Lower leg skin (tissue), 4 donors: ENCODE results near the gene EPB41. TPM values are rescaled to one million over a fixed set of nuclear protein-coding genes. Genes with fewer than 3 reads are reported as not detected.

ENCODE experiments used
- DNase-seq, 2 donors: peaks; one replicate each; pipeline ENCODE4 v3.0.0-alpha.2; 2019; ENCODE audit warnings: low spot score in 2 of 2
- H3K4me3 ChIP-seq: fragments of 200-600 bp; sonication (generic); 2 replicates; pipeline ENCODE4 v1.5.1; 2017; ENCODE audit warnings: mild to moderate bottlenecking, low read depth; ENCODE audit not compliant: poor library complexity, severe bottlenecking
- CTCF ChIP-seq, 3 donors: fragments of 450-650 bp; IDR thresholded peaks; one replicate each; pipeline ENCODE4 v1.5.1; 2016; ENCODE audit warnings: antibody characterized with exemption in 3 of 3, mild to moderate bottlenecking in 3 of 3, moderate library complexity in 2 of 3
- POLR2A ChIP-seq, 2 donors: fragments of 450-650 bp; IDR thresholded peaks; one replicate each; pipeline ENCODE4 v1.6.1; 2016 to 2017; ENCODE audit warnings: antibody characterized with exemption in 2 of 2, mild to moderate bottlenecking in 1 of 2, moderate library complexity in 1 of 2
- WGBS, 2 donors: methylation state at CpG; one replicate each; pipeline ENCODE4 v1.1.5; 2018; 5-methylcytosine and 5-hydroxymethylcytosine counted together
- intact Hi-C: fragments of 100-400 bp; cut with DNase I; formaldehyde crosslinking; loops from one replicate; pipeline ENCODE4 v1.15.0; 2023; ENCODE audit warnings: low total_unique reads
- total RNA-seq, 4 donors: library from RNA; depleted of rRNA; stranded (reverse); fragments of >200 nt; gene quantifications; one replicate each; pipeline ENCODE4 v1.1.0, GENCODE V29; 2016

The EPB41 gene
- total RNA-seq, 4 donors from 2014 or later, result 41.1 to 60.2 (median 50.3) TPM

- 68 to 72% methylated on average over 9 of the region's 9 CpGs for WGBS, 2 donors
- TF ChIP-seq CTCF (IDR thresholded peaks at IDR 0.05) (no peak), POLR2A (IDR thresholded peaks at IDR 0.05) (no peak)
- DNase-seq, result peak in 1 of 2 donors; percentile 76
- intact Hi-C loops, result no loop called here
- H3K4me3 ChIP-seq, result no peak overlapping the region
Observed at GRCh38 chr1:29162476-29163138, 248.2 kb downstream of the EPB41 start.

GRCh38 chr1:29164588-29164987 is 250.2 kb downstream of the EPB41 start:
- no peak overlapping the region for H3K4me3 ChIP-seq
- DNase-seq, result no peak
- intact Hi-C loops, result no loop called here
- no peak for TF ChIP-seq CTCF (IDR thresholded peaks at IDR 0.05)
- no peak for TF ChIP-seq POLR2A (IDR thresholded peaks at IDR 0.05)
- WGBS, 2 donors, result 92 to 93% methylated on average over 4 of the region's 4 CpGs

GRCh38 chr1:29166291-29166878 is 252.0 kb downstream of the EPB41 start:
- 62 to 73% methylated on average over 9 of the region's 9 CpGs for WGBS, 2 donors
- no peak for TF ChIP-seq CTCF (IDR thresholded peaks at IDR 0.05)
- no peak for TF ChIP-seq POLR2A (IDR thresholded peaks at IDR 0.05)
- H3K4me3 ChIP-seq, result no peak overlapping the region
- intact Hi-C loops, result no loop called here
- peak in 1 of 2 donors; percentile 49 for DNase-seq

GRCh38 chr1:29167904-29168303 is 253.5 kb downstream of the EPB41 start:
- 96 to 97% methylated on average over 9 of the region's 9 CpGs for WGBS, 2 donors
- intact Hi-C loops, result no loop called here
- no peak overlapping the region for H3K4me3 ChIP-seq
- DNase-seq, result no peak
- TF ChIP-seq CTCF (IDR thresholded peaks at IDR 0.05), result no peak
- no peak for TF ChIP-seq POLR2A (IDR thresholded peaks at IDR 0.05)

Other genes with a start within 250 kb of the EPB41 start
- gene GMEB1, start 245.8 kb upstream of the EPB41 start, total RNA-seq, result 10 to 100 TPM; 10.8 to 12.0 (median 11.6) TPM
- 10 to 100 TPM; 59.6 to 79.9 (median 72.3) TPM for gene YTHDF2, start 177.6 kb upstream of the EPB41 start, total RNA-seq
- gene OPRD1, start 102.4 kb upstream of the EPB41 start, total RNA-seq, result not detected
- gene TMEM200B, start 209.3 kb downstream of the EPB41 start, total RNA-seq, result 1 to 10 TPM; 2.1 to 7.7 (median 4.5) TPM